Inferior parietal cortex (tissue), 1 donor: ENCODE measurements around the gene PTRH2.

Experiments
- DNase-seq: peaks from one replicate; pipeline ENCODE4 v3.0.0-alpha.2; 2016; ENCODE audit errors: extremely low spot score

Gene PTRH2

DNA sequence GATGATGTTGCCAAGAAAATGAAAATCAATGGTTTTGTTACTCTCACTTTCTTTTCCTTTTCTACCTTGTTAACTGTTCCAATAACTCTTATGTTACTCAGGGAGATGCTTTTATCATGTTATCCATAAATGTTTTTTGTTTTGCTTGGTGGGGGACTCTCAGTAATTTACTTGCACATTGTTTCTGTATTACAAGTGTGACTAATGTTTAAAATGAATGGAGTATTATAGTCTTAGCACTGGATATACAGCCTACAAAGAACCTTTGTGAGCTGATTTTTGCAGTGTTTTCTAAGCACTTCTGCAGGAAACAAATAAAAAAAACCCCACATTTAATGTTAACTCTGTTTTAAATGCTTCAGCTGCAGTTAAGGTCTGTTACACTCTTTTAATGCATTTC lies 12.3 kb upstream of the PTRH2 start:
- DNase-seq: peak; percentile 55

- DNase-seq: no peak
Measured at GRCh38 chr17:59716427-59716826, 9.2 kb upstream of the PTRH2 start.

- DNase-seq: no peak
Measured at GRCh38 chr17:59714255-59714654, 7.0 kb upstream of the PTRH2 start.

DNA sequence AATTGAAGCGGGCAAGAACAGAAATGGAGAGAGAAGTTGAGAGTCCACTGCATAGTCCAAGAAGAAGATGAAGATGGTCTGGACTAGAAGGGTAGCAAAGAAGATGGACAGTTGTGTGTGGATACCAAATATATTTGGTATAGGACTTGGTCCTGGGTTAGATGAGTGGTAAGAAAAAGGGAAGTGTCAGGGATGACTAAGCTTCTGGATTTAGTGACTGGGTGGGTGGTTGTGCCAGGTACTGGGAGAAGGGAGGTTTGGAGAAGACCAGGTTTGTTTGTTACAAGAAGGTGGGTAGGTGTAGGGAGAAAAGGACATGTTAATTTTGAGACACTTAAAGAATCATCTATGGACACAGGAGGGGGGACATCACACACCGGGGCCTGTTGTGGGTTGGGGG lies 5.6 kb upstream of the PTRH2 start:
- DNase-seq: no peak

GRCh38 chr17:59711936-59712335 lies 4.7 kb upstream of the PTRH2 start:
- no peak for DNase-seq

- no peak for DNase-seq
Measured at GRCh38 chr17:59707971-59708430, 771 bp upstream of the PTRH2 start.

GRCh38 chr17:59702304-59702703 lies 4.9 kb downstream of the PTRH2 start:
- DNase-seq: no peak

DNA sequence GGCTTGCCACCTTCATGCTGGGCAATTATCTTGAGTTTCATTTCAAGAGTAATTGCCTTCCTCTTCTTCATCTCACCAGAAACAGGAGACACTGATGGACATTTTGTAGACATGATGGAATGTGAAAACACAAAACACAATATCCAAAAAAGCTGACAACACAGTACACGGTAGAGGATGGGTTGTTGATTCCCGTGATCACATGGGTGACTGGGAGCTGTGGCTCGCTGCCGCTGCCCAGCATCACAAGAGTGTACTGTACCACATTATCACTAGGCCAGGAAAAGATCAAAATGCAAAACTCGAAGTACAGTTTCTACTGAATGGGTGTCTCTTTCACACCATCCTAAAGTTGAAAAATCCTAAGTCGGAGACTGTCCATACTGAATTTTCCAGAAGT lies 7.4 kb downstream of the PTRH2 start:
- DNase-seq: no peak

DNA sequence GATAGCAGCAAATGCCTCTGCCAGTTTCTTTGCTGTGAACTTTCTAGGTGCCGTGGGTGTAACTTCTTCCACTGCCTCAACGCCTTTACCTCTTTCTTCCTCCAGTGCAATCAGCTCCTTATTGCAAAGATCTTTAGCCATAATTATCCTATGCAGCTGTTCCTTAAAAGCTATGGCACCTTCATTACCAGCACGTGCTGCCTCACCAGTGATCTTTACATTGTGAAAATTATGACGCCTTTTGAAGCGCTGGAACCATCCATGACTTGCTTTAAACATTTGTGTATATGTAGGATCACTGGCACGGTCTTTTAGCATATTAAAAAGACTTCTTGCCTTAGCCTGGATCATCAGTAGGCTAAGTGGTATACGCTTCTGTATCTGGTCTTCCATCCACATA lies 8.0 kb downstream of the PTRH2 start:
- DNase-seq: no peak

DNA sequence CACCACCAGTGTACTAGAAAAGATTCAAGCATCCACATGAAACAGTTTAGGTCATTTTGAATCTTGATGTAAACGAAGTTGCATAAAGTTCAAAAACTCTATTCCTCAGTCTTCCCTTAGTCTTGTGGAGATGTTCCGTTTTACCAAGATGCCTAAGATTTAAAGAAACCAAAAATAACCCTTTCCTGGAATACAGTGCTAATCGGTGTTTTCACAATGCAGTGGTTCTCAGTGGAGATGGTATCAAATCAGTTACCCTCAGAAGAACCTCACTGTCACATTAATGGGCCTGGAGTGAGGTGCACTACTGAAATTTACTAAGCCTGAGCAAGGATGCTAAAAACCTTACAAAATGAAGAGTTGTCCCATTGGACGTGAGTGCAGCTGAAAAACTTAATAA lies 9.1 kb downstream of the PTRH2 start:
- DNase-seq: no peak

DNA sequence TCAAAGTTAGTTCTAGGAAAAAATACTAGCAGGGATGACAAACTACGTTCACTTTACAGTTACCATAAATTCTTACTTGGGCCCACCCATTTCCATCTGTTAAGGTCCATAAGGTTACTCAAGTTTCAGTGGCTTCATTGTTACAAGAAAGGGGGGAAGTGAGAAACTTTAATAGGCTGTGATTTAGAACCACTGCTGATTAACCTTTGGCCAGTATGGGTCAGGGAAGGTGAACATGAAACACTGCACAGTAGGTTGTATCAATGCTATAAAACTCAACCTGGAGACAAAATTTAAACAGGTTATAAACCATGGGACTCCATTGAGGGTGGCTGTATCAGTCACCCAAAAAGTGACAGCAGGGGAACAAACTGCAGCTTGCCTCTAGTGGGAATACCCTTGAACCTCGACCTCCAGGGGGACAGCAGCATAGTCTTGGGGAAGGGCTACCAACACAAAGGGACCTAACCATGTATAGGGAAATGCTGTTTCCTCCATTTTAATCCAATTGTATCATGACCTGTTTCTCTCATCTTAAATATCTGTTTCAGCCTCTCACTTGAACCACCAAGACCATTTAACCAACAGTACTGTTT lies 10.4 kb downstream of the PTRH2 start:
- no peak for DNase-seq

DNA sequence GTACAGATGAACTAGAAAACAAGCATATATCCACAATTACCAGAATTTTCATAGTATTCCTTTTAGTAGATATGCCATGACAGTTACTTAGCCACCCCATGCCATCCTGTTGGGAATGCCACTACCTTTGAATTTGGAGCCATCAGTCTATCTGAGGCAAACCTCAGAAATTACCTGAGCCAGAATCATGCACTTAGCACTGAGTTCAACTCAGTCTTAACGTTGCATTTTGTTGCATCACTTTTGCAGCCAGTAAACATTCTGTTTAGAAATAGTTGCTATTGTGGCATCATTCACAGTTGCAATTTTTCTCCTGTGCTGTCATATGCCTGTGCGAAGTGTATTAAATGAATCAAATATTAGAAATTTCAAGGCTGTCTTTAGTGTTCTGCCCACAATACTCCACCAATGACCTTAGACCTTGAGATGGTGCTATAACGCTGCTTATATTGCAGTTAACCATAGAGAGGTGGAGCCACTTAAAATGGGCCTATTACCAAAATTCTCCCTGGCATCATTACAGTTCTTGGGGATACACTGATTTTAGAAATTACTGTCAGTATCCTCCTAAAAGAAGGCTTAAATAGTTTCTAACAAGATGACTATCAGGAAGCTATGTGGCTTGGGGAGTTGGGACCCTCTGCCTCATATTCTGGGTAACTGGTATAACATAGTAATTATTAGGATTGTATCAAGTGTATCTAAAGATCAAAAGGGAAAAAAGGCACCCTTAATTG lies 11.1 kb downstream of the PTRH2 start:
- DNase-seq: no peak

GRCh38 chr17:59694344-59694743 lies 12.9 kb downstream of the PTRH2 start:
- no peak for DNase-seq

DNA sequence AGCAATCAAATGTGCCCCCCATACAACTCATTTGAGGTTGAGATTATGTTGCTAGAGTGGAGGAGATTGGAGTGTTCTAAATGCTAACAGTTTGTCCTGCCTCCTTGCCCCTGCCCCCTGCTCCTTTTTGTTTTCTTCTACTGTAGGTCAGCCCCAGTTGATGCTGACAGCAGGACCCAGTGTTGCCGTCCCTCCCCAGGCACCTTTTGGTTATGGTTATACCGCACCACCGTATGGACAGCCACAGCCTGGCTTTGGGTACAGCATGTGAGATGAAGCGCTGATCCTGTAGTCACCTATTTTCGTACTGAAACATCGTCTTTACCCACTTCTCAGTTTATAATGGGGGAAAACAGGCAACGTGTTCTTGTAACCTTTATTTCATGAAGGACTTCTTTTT lies 13.6 kb downstream of the PTRH2 start:
- DNase-seq: no peak

- DNase-seq: no peak
Measured at GRCh38 chr17:59688496-59688895, 18.7 kb downstream of the PTRH2 start.

DNA sequence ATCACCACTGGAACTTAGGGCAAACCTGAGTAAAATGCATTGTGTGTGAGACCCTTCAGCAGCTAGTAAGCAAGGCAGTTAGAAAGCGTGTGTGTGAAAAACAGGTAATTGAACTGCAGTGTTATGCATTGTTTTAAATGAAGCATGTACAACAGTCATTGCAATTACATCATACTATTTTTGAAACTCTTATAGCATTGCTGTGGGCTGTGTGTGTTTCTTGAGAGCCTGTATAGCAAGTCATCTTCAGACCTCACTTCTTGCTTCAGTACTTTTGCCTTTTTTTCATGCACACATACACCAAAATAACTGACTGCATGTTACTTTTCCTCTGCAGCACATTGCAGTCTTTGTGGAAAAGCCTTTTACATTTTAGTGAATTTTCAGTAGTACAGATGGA lies 19.2 kb downstream of the PTRH2 start:
- no peak for DNase-seq

- no peak for DNase-seq
Measured at GRCh38 chr17:59684967-59685366, 22.3 kb downstream of the PTRH2 start.

DNA sequence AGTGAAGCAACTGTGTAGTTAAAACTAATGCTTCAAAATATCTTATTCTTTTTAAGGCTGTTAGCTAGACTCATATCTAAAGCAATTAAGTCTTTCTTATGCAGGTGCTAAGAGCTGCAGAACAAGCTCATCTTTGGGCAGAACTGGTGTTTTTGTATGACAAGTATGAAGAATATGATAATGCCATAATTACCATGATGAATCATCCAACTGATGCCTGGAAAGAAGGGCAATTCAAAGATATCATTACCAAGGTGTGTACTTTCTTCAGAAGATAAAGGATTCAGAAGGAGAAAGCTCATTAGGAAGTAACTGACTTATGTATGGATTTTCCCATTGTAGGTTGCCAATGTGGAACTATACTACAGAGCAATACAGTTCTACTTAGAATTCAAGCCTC lies 23.9 kb downstream of the PTRH2 start:
- DNase-seq: no peak

GRCh38 chr17:59680314-59680713 lies 26.9 kb downstream of the PTRH2 start:
- no peak for DNase-seq

GRCh38 chr17:59678918-59679317 lies 28.3 kb downstream of the PTRH2 start:
- DNase-seq: no peak

DNA sequence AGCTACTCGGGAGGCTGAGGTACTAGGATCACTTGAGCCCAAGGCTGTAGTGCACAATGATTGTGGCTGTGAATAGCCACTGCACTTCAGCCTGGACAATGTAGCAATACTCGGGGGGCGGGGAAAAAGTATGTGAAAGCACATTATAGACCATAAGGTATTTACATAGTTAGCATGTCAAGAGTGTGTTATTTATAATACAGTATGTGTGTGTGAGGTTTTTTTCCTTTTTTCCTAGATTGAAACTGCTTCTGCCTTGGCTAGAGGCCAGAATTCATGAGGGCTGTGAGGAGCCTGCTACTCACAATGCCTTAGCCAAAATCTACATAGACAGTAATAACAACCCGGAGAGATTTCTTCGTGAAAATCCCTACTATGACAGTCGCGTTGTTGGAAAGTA lies 30.5 kb downstream of the PTRH2 start:
- no peak for DNase-seq

GRCh38 chr17:59675231-59675630 lies 32.0 kb downstream of the PTRH2 start:
- DNase-seq: no peak

DNA sequence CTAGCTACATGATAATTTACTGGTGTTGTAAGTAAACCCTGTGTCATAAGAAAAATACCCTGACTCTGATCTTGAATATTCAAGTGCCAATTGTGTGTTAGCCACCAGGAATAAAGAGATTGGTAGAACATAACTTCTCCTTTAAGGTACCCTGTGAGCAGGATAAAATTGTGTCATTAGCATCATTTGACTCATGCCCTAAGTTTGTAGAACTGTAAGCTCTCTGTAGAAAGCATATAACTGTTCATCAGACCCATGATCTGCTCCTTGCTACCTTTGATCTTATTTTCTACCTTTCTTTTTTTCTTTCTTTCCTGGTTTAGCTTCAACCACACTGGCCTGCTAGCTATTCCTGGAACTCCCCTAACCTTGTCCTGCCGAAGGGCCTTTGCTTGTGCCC lies 35.8 kb downstream of the PTRH2 start:
- DNase-seq: no peak

- DNase-seq: no peak
Measured at GRCh38 chr17:59669944-59670343, 37.3 kb downstream of the PTRH2 start.
